ENCODE results near the gene MED13.
"Not testable (repeated sequence)": the region's sequence is repeated elsewhere in the genome, so short reads cannot be mapped to it uniquely, and the experiment has no call there.

The MED13 gene

DNA sequence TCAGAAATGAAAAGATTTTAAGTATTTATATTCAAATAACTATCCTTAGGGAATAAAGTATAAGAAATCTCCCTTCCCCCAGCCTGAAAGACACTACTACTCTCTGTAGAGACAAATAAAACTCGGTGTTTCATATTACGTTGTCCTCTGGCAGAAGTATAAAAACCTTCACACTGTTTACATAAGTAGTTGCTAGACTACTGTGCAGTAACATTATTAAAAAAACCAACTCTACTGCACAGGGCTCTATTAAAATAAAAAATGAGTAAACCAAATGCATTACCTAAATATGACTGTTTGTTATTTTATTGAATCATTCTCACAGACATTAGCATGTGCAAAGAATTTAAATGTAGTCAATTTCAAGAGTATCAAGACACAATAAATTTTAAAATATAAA lies 67.4 kb downstream of the MED13 start:
- DNase-seq (ENCODE audit: low read depth): no peak

- no peak for DNase-seq (ENCODE audit: low read depth)
These were observed 68.0 kb downstream of the MED13 start for GRCh38 chr17:61996916-61997605.

GRCh38 chr17:61989509-61989908 lies 75.6 kb downstream of the MED13 start:
- DNase-seq (ENCODE audit: low read depth): no peak

DNA sequence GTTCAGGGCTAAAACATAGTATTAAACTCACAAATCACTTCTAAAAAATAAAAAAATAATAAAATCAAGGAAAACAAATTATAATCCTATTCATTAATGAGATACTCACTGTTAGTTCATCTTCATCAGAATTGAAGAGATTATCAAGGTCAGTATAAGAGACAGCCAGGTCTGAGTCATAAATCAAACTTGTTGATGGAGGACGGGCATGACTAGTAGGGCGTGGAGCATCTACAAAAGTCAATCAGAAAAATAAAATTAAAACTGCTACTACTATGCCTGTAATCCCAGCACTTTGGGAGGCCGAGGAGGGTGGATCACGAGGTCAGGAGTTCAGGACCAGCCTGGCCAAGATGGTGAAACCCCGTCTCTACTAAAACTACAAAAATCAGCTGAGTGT lies 78.2 kb downstream of the MED13 start:
- DNase-seq (ENCODE audit: low read depth): no peak

DNA sequence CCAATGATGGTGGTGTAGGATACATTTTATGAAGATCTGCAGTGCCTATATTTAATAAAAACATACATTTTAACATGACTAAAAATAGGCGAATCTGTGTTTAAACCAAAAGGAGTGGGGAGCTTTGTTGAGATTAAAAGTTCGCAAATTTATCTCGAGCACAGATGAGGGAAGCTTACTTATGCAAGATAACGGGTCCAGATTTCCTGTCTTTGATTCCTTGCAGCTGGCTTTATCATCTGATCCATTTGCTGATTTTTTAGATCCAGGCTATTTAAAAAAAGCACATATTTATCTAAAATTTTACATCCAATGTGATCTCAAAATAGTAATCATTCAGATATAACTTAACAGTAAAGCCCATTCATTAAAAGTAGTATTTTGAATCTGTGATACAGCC lies 80.3 kb downstream of the MED13 start:
- DNase-seq (ENCODE audit: low read depth): no peak

DNA sequence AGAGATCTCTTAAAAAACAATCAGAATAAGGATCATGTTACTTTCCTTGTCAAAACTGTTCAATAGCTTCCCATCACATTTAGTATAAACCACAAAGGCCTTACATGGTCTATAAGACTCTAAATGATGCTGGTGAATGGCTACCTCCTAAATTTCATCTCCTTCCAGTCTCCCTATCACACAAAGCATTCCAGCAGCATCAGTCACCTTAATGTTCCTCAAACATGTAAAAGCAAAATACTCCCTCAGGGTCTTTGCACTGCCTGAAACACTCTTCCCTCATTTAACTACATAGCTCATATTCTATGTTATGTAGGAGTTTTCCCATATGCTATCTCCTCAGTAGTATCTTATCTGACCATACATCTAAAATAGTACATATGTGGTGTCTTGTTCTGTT lies 83.8 kb downstream of the MED13 start:
- DNase-seq (ENCODE audit: low read depth): no peak

- DNase-seq (ENCODE audit: low read depth): no peak
These were observed 84.5 kb downstream of the MED13 start for GRCh38 chr17:61980535-61980934.

DNA sequence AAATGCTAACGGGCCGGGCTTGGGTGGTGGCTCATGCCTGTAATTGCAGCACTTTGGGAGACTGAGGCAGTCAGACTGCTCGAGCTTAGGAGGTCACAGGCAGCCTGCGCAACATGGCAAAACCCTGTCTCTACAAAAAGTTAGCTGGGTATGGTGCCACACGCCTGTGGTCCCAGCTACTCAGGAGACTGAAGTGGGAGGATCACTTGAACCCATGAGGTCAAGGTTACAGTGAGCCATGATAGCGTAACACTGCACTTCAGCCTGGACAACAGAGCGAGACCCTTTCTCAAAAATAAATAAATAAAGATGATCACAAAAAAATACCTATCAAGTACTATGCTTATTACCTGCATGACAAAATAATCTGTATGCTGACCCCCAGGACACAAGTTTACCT lies 91.0 kb downstream of the MED13 start:
- DNase-seq (ENCODE audit: low read depth): no peak

DNA sequence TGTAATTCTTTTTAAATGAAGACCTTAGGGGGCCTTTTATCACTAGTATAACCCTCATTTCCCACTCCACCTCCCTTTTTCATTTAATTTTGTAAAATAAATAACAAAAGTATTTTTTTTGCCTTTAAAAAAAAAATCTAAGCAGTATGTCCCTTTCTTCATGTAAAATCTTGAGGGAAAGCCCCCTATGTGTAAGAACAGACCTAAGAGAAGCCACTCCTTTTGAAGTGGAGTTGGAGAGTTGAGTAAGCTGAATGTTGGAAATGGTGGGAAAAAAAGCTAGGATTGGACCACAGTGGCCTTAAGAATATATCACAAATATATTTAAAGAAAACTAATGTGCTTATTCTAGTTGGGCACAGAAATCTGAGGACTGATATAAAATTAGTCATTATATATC lies 92.8 kb downstream of the MED13 start:
- DNase-seq (ENCODE audit: low read depth): no peak

DNA sequence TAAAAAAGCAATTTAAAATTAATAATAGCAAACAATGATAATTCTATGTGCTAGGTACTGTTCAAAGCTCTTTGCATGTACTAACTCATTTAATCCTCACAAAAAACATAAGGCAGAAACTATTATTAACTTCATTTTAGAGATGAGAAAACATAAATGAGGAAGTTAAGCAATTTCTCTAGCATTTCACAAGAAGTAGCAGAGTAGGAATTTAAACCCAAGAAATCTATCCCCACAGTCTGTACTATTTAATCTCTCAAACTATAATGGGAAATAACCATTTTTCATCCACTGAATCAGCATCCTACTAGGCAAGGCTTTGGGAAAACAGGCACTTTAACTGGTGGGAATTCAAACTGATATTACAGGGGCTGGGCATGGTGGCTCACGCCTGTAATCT lies 95.0 kb downstream of the MED13 start:
- DNase-seq (ENCODE audit: low read depth): no peak

DNA sequence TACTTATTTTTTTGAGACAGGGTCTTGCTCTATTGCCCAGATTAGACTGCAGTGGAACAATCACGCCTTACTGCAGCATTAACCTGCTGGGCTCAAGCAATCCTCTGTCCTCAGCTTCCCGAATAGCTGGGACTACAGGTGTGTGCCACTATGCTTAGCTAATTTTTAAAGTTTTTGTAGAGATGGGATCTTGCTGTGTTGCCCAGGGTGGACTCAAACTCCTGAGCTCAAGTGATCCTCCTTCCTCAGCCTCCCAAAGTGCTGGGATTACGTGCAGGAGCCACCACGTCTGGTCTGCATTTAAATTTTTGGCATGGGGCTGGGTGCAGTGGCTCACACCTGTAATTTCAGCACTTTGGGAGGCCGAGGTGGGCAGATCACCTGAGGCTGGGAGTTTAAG lies 96.3 kb downstream of the MED13 start:
- DNase-seq (ENCODE audit: low read depth): no peak

DNA sequence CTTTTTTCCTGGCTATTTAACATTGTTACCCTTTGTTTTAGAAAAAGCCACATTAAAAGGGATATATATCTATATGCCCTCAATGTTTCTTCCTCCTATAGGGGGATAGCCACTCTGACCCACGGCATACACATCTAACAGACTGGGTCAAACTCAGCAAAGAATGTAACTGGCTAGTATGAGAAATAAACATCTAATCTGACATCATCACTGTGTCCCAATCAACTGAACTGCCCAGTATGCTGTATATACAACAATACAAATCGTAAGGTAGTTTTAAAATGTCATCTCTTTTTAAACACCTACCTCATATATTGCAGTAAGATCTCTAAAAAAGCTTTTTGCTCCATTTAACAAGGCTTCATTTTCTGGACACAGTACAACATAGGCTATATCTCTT lies 97.3 kb downstream of the MED13 start:
- DNase-seq (ENCODE audit: low read depth): no peak

- DNase-seq (ENCODE audit: low read depth): no peak
These were observed 98.9 kb downstream of the MED13 start for GRCh38 chr17:61966191-61966590.

DNA sequence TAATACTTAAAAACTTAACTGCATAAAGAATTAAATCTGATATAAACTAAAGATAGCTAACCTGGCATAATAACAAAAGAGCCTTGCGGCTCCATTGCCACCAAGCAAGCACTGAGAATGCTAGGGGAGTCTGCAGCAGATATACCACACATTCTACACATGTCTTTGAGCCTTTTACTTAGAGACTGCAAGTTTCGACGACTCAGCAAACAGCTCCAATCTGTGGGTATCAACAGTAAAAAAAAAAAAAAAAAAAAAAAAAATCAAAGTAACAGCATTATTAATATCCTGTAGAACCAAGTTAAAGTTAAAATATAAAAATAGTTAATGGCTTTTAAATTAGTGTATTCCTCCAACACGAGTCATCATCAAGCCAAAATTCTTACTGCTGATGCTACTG lies 109.5 kb downstream of the MED13 start:
- no peak for DNase-seq (ENCODE audit: low read depth)

GRCh38 chr17:61947367-61948078 lies 117.6 kb downstream of the MED13 start:
- DNase-seq (ENCODE audit: low read depth): no peak

- no peak for DNase-seq (ENCODE audit: low read depth)
These were observed 118.7 kb downstream of the MED13 start for GRCh38 chr17:61946359-61946758.

DNA sequence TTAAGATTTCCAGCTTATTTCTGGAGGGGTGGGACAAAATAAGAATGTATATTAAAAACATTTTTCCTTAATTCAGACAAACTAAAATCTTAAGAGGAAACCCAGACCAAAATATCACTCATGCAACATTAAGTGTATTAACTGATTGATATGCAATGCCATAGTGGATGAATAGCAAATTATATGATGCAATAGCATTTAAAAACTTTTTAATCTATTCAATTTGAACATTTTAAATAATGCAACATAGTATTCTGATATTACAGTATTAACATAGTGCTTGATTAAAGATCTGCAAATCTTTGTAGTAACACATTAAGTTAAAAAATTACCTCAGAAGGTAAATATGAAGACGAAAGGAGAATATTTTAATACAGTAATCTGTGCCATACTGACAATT lies 122.0 kb downstream of the MED13 start:
- no peak for DNase-seq (ENCODE audit: low read depth)

- DNase-seq (ENCODE audit: low read depth): no peak
These were observed 123.0 kb downstream of the MED13 start for GRCh38 chr17:61942085-61942484.

DNA sequence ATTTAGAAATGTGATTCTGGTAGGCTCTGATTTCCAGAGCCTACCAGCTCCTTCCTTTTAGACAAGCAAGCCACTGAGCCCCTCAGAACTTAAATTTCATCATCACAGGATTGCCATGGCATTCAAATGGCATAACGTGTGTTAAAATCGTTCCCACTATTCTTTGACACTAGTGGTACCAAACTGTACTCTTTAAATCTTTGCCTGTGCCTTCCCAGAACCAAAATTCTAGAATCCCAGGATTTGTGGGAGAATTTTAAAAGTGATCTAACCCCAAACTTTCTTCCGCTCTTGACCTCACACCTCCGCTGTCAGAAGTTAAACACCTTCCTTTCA lies 137.0 kb downstream of the MED13 start:
- DNase-seq (ENCODE audit: low read depth): no peak

DNA sequence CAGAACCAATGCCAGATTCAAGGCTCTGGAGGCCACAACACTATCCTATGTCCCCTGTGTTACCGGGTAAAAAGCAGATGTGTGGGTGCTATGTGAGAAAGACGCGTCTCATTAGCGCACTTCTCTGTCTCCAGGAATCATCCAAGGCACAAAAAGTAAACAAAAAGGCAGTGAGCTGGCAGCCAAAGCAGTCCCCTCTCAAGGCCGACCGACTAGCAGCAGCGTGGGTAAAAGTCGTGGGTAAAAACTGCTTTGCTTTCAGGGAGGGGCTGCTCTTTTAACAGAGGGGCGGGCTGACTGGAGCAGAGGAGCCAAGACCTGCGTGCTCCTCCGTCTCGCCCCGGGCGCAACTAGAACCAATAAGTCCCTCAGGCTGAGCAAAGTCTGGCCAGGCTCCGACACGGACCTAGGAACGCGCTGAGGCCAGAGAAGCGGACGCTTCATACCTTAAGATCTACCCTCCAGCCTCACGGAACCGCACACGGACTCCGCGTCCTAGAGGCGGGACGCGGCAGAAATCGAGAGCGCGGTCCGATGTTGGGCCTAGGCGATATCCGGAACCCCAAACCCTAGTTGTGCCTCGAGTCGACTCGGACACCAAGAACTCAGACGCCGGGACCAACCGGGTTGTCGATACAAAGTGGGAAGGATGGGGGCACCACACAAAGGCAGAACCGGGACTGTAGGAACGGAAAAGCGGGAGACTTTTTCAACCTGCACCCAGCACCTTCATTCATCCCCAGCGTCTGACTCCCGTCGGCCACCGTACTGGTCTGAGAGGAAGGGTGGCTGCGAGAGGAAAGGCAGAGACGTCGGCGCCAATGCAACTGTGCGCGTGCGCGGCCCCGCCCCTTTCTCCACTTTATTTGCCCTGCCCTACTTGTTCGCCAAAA lies 137.6 kb downstream of the MED13 start, which contains the start of gene INTS2:
TSS of gene INTS2 (minus strand) at position 775 of the 893 bp plus-strand sequence. CDS start 1,338 bp downstream, outside the sequence.
- peak; percentile 91 for DNase-seq (ENCODE audit: low read depth)

DNA sequence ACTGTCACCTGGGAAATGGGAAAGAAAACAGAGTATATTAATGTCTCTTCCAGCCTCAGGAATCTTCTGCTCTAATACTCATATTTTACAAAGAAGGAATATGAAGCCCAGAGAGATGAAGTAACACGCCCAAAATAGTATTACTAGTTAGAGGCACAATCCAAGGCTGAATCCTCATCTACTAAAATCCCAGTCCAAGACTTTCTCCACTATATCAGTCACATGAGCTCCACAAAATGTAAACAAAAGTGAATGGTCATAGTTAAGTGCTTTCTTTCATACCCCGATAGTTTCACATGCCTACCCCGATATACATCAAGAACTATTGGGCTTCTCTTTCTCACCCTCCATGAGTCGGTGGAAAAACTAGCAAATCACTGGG lies 138.3 kb downstream of the MED13 start:
- no peak for DNase-seq (ENCODE audit: low read depth)

GRCh38 chr17:61915162-61915561 lies 149.9 kb downstream of the MED13 start:
- not testable (repeated sequence) for DNase-seq (ENCODE audit: low read depth)

All from activated T-cell treated with anti-CD3 and anti-CD28 coated beads for 48 hours (primary cell).